Liver (tissue), 3 donors: ENCODE data around the gene RAD51B.

Experiments
- ATF3 ChIP-seq: IDR thresholded peaks from 2 replicates; pipeline ENCODE4 v1.6.1; 2016; ENCODE audit warnings: antibody characterized with exemption
- CTCF ChIP-seq: fragments of 150-350 bp; IDR thresholded peaks from 2 replicates; pipeline ENCODE4 v1.5.1; 2017; ENCODE audit warnings: improper control_type of control experiment, low read depth, low read length; ENCODE audit not compliant: missing input control
- GABPA ChIP-seq, 2 donors: IDR thresholded peaks in 1 of 2; conservative IDR thresholded peaks in 1 of 2; 2 replicates each; pipeline ENCODE4 v1.6.1; 2016; ENCODE audit warnings: antibody characterized with exemption in 2 of 2, mild to moderate bottlenecking in 1 of 2, moderate library complexity in 1 of 2
- HNF4G ChIP-seq: IDR thresholded peaks from 2 replicates; pipeline ENCODE4 v1.6.1; 2016; ENCODE audit warnings: antibody characterized with exemption
- JUND ChIP-seq, 2 donors: IDR thresholded peaks; 2 replicates each; pipeline ENCODE4 v1.6.1; 2016; ENCODE audit warnings: antibody characterized with exemption in 2 of 2
- NR2F2 ChIP-seq: IDR thresholded peaks from 2 replicates; pipeline ENCODE4 v1.6.1; 2016; ENCODE audit warnings: antibody characterized with exemption
- REST ChIP-seq: IDR thresholded peaks from 2 replicates; pipeline ENCODE4 v1.6.1; 2016; ENCODE audit warnings: antibody characterized with exemption, mild to moderate bottlenecking
- RXRA ChIP-seq, 2 donors: IDR thresholded peaks; 2 replicates each; pipeline ENCODE4 v1.6.1; 2017 to 2018; ENCODE audit warnings: antibody characterized with exemption in 2 of 2, mild to moderate bottlenecking in 1 of 2
- TAF1 ChIP-seq: conservative IDR thresholded peaks from 2 replicates; pipeline ENCODE4 v1.6.1; 2016; ENCODE audit warnings: antibody characterized with exemption, mild to moderate bottlenecking
- donor health status: healthy.
- donor health status: healthy.

- TF ChIP-seq TAF1 (no peak), CTCF (no peak), RXRA (IDR thresholded peaks at IDR 0.05) (no peak), JUND (IDR thresholded peaks at IDR 0.05) (no peak), NR2F2 (no peak), GABPA (IDR thresholded peaks at IDR 0.05 in 1 of 2, conservative IDR thresholded peaks at IDR 0.05 in 1 of 2) (no peak), HNF4G (no peak), REST (no peak), ATF3 (no peak)
Observed at GRCh38 chr14:67999290-67999689, 179.7 kb downstream of the RAD51B start.
